ENCODE measurements around the gene TTC9B. TPM values are rescaled to one million over a fixed set of nuclear protein-coding genes. Genes with fewer than 3 reads are reported as not detected.

Gene TTC9B
- total and polyA plus RNA-seq, 2 of the 13 experiments (the other 11 are each of a cell fraction or from before 2014, with no cell fraction given): not detected

DNA sequence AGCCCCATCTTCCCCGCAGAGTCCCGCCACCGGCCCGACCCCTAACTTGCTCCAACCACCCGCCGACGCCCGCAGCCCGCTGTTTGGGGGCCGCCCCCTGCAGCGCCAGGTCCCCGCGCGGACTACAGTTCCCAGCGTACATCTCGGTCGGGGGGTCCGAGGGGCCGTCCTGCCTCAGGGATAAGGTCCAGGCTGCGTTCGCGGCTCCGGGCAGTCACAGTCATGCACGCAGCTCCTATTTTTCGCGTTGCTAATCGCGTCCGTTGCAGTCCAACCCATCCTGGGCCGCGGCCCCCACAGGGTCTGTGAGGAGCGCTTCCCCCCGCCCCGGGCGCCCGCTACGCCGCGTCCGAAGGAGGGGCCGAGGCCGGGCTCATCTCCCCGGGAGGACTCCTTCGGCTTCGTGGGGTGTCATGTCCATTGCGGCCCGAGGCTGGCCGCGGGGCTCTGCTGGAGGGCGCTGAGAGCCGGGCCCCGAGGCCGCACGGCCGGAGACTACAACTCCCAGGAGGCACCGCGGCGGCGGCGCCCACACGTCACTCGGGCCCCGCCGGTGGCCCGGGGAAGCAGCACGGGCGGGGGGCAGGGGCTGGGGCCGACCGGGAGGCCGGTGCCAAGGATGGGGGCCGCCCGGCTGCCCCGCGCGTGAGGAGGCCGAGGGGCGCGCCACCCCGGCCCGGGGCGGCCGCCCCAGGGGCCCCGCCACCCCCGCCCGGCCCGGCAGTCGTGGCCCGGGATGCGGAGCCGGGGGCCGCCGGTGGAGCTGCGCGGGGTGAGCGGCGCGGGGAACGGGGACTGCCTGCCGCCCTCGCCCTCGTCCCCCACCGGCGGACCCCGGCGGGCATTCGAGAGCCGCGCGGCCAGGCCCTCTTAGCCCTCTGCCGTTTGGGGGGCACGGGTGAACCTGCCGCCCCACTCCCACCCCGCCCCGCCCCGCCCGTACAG is 27.0 kb downstream of the TTC9B start, which contains the start of gene MAP3K10 (continued):
- TF ChIP-seq ZNF331 (CRISPR knock-in tag; IDR thresholded peaks at IDR 0.05) (peak; percentile 18; the same call in 1 of the 2 replicates), NFYB (CRISPR knock-in tag; IDR thresholded peaks at IDR 0.05) (0 out of 2 replicates have a peak, but pooled peaks have one; percentile 21), MTF2 (CRISPR knock-in tag; IDR thresholded peaks at IDR 0.05; ENCODE audit: borderline replicate concordance) (no peak), ZNF598 (CRISPR knock-in tag; IDR thresholded peaks at IDR 0.05; ENCODE audit: borderline replicate concordance) (no peak), RNF2 (conservative IDR thresholded peaks at IDR 0.05; ENCODE audit: low read depth) (peak; percentile 42), SOX6 (IDR thresholded peaks at IDR 0.05) (no peak), SOX6 (CRISPR knock-in tag; IDR thresholded peaks at IDR 0.05) (peak; percentile 37; the same call in 1 of the 2 replicates), CHD2 (IDR thresholded peaks at IDR 0.05; ENCODE audit: low read depth, low read length) (no peak), MAF1 (CRISPR knock-in tag; IDR thresholded peaks at IDR 0.05; ENCODE audit: borderline replicate concordance) (peak; percentile 50; the same call in 1 of the 2 replicates), BRCA1 (CRISPR knock-in tag; IDR thresholded peaks at IDR 0.05) (no peak), ZBTB1 (CRISPR knock-in tag; IDR thresholded peaks at IDR 0.05; ENCODE audit: borderline replicate concordance) (no peak), ZBTB21 (CRISPR knock-in tag; IDR thresholded peaks at IDR 0.05) (no peak), MBNL3 (CRISPR knock-in tag; conservative IDR thresholded peaks at IDR 0.05) (no peak), SRY (CRISPR knock-in tag; IDR thresholded peaks at IDR 0.05) (peak; percentile 85; the same call in 1 of the 2 replicates), KLF12 (CRISPR knock-in tag; IDR thresholded peaks at IDR 0.05; ENCODE audit: borderline replicate concordance) (no peak), YEATS2 (CRISPR knock-in tag; IDR thresholded peaks at IDR 0.05; ENCODE audit: borderline replicate concordance) (peak; percentile 55; the same call in 1 of the 2 replicates), CEBPG (CRISPR knock-in tag; IDR thresholded peaks at IDR 0.05) (no peak)
- TF ChIP-seq, protein P1, sequence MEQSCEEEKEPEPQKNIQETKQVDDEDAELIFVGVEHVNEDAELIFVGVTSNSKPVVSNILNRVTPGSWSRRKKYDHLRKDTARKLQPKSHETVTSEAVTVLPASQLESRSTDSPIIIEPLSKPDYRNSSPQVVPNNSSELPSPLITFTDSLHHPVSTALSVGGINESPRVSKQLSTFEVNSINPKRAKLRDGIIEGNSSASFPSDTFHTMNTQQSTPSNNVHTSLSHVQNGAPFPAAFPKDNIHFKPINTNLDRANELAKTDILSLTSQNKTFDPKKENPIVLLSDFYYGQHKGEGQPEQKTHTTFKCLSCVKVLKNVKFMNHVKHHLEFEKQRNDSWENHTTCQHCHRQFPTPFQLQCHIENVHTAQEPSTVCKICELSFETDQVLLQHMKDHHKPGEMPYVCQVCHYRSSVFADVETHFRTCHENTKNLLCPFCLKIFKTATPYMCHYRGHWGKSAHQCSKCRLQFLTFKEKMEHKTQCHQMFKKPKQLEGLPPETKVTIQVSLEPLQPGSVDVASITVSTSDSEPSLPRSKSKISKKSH (CRISPR knock-in tag; IDR thresholded peaks at IDR 0.05; ENCODE audit: borderline replicate concordance): peak; percentile 63; the same call in 1 of the 2 replicates
- TF ChIP-seq, protein P2, sequence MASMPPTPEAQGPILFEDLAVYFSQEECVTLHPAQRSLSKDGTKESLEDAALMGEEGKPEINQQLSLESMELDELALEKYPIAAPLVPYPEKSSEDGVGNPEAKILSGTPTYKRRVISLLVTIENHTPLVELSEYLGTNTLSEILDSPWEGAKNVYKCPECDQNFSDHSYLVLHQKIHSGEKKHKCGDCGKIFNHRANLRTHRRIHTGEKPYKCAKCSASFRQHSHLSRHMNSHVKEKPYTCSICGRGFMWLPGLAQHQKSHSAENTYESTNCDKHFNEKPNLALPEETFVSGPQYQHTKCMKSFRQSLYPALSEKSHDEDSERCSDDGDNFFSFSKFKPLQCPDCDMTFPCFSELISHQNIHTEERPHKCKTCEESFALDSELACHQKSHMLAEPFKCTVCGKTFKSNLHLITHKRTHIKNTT (CRISPR knock-in tag; IDR thresholded peaks at IDR 0.05): no peak
- TF ChIP-seq, protein P3, sequence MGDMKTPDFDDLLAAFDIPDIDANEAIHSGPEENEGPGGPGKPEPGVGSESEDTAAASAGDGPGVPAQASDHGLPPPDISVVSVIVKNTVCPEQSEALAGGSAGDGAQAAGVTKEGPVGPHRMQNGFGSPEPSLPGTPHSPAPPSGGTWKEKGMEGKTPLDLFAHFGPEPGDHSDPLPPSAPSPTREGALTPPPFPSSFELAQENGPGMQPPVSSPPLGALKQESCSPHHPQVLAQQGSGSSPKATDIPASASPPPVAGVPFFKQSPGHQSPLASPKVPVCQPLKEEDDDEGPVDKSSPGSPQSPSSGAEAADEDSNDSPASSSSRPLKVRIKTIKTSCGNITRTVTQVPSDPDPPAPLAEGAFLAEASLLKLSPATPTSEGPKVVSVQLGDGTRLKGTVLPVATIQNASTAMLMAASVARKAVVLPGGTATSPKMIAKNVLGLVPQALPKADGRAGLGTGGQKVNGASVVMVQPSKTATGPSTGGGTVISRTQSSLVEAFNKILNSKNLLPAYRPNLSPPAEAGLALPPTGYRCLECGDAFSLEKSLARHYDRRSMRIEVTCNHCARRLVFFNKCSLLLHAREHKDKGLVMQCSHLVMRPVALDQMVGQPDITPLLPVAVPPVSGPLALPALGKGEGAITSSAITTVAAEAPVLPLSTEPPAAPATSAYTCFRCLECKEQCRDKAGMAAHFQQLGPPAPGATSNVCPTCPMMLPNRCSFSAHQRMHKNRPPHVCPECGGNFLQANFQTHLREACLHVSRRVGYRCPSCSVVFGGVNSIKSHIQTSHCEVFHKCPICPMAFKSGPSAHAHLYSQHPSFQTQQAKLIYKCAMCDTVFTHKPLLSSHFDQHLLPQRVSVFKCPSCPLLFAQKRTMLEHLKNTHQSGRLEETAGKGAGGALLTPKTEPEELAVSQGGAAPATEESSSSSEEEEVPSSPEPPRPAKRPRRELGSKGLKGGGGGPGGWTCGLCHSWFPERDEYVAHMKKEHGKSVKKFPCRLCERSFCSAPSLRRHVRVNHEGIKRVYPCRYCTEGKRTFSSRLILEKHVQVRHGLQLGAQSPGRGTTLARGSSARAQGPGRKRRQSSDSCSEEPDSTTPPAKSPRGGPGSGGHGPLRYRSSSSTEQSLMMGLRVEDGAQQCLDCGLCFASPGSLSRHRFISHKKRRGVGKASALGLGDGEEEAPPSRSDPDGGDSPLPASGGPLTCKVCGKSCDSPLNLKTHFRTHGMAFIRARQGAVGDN (CRISPR knock-in tag; IDR thresholded peaks at IDR 0.05): peak; percentile 84; the same call in 1 of the 2 replicates
- TF ChIP-seq, protein P4, sequence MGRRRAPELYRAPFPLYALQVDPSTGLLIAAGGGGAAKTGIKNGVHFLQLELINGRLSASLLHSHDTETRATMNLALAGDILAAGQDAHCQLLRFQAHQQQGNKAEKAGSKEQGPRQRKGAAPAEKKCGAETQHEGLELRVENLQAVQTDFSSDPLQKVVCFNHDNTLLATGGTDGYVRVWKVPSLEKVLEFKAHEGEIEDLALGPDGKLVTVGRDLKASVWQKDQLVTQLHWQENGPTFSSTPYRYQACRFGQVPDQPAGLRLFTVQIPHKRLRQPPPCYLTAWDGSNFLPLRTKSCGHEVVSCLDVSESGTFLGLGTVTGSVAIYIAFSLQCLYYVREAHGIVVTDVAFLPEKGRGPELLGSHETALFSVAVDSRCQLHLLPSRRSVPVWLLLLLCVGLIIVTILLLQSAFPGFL (CRISPR knock-in tag; IDR thresholded peaks at IDR 0.05): no peak
